LNCaP clone FGC (cell line): Measurements from ENCODE around the gene ATP8B1.

Experiments
- DNase-seq: peaks from one replicate; pipeline ENCODE4 v3.0.0-alpha.2; 2011; ENCODE audit warnings: low read depth
- H3K4me3 ChIP-seq: 2 replicates; pipeline ENCODE4 v1.5.1; 2011; ENCODE audit warnings: mild to moderate bottlenecking, low read depth, low read length, control low read depth
- CTCF ChIP-seq: IDR thresholded peaks from 2 replicates; pipeline ENCODE4 v1.5.1; 2012; ENCODE audit warnings: mild to moderate bottlenecking; ENCODE audit not compliant: control insufficient read depth, insufficient read depth; ENCODE audit errors: extremely low read depth

The ATP8B1 gene

GRCh38 chr18:57819119-57819518, 16.0 kb upstream of the ATP8B1 start:
- no peak for TF ChIP-seq CTCF
- no peak for DNase-seq

GRCh38 chr18:57816208-57816954, 13.3 kb upstream of the ATP8B1 start:
- no peak for TF ChIP-seq CTCF
- no peak overlapping the region for H3K4me3 ChIP-seq
- DNase-seq, result no peak

More at GRCh38 chr18:57819119-57819518, 16.0 kb upstream of the ATP8B1 start:
- no peak overlapping the region for H3K4me3 ChIP-seq

- no peak for TF ChIP-seq CTCF
- H3K4me3 ChIP-seq, result no peak overlapping the region
- no peak for DNase-seq
Measured at GRCh38 chr18:57814555-57814954, 11.4 kb upstream of the ATP8B1 start.

- no peak overlapping the region for H3K4me3 ChIP-seq
- no peak for DNase-seq
- no peak for TF ChIP-seq CTCF
Measured at GRCh38 chr18:57813245-57813644, 10.1 kb upstream of the ATP8B1 start.

GRCh38 chr18:57812126-57812477, 9.0 kb upstream of the ATP8B1 start:
- no peak overlapping the region for H3K4me3 ChIP-seq
- DNase-seq, result no peak
- TF ChIP-seq CTCF, result no peak

- H3K4me3 ChIP-seq, result no peak overlapping the region
- no peak for TF ChIP-seq CTCF
- DNase-seq, result no peak
Measured at GRCh38 chr18:57811477-57812125, 8.5 kb upstream of the ATP8B1 start.

- no peak for TF ChIP-seq CTCF
- H3K4me3 ChIP-seq, result no peak overlapping the region
- no peak for DNase-seq
Measured at GRCh38 chr18:57809190-57809589, 6.1 kb upstream of the ATP8B1 start.
